CD14-positive monocyte (primary cell): Measurements from ENCODE around the gene HOXC13. TPM values are rescaled to one million over a fixed set of nuclear protein-coding genes. Genes with fewer than 3 reads are reported as not detected.

Experiments
- DNase-seq, 3 donors: peaks; one replicate each; pipeline ENCODE4 v3.0.0-alpha.2; 2011 to 2022
- H2AFZ ChIP-seq: 2 replicates; pipeline ENCODE4 v1.6.0; 2012; ENCODE audit warnings: mild to moderate bottlenecking, low read depth, low read length, inconsistent platforms; ENCODE audit not compliant: insufficient read depth, poor library complexity, severe bottlenecking
- H3K27ac ChIP-seq, 2 donors: 1 replicate in 1 of 2; 2 replicates in 1 of 2; pipeline ENCODE4 v1.5.1; 2012 to 2013; ENCODE audit warnings: low read length in 2 of 2, control low read depth in 1 of 2, inconsistent platforms in 1 of 2, low read depth in 1 of 2, mild to moderate bottlenecking in 1 of 2
- H3K27me3 ChIP-seq, 2 donors: one replicate each; pipeline versions ENCODE4 v1.6.0 to v1.6.1; 2011 to 2013; ENCODE audit warnings: low read length in 2 of 2; ENCODE audit not compliant: control insufficient read depth in 2 of 2, insufficient read depth in 2 of 2
- H3K36me3 ChIP-seq, 2 donors: replicated peaks in 1 of 2; 1 replicate in 1 of 2; 2 replicates in 1 of 2; pipeline versions ENCODE4 v1.5.1 to v1.6.1; 2012 to 2013; ENCODE audit warnings: low read length in 2 of 2, control low read depth in 1 of 2, inconsistent platforms in 1 of 2, mild to moderate bottlenecking in 1 of 2; ENCODE audit not compliant: insufficient read depth in 2 of 2, control insufficient read depth in 1 of 2
- H3K4me1 ChIP-seq, 2 donors: 1 replicate in 1 of 2; 2 replicates in 1 of 2; pipeline versions ENCODE4 v1.5.1 to v1.6.1; 2012 to 2013; ENCODE audit warnings: low read length in 2 of 2, control low read depth in 1 of 2, inconsistent platforms in 1 of 2, mild to moderate bottlenecking in 1 of 2, moderate library complexity in 1 of 2; ENCODE audit not compliant: insufficient read depth in 2 of 2, control insufficient read depth in 1 of 2
- H3K4me2 ChIP-seq: replicated peaks from 2 replicates; pipeline ENCODE3; 2012; ENCODE audit warnings: low read length, moderate library complexity, mild to moderate bottlenecking; ENCODE audit not compliant: poor library complexity, severe bottlenecking; ENCODE audit errors: extremely low read depth
- H3K4me3 ChIP-seq, 3 experiments: fragments of 200-600 bp in 1 of 3; sonication (generic) in 1 of 3; replicated peaks in 1 of 3; 1 replicate in 2 of 3; 2 replicates in 1 of 3; pipeline ENCODE4 v1.5.1; 2011 to 2013; ENCODE audit warnings: low read length in 3 of 3, mild to moderate bottlenecking in 3 of 3, control low read depth in 2 of 3, low read depth in 2 of 3, inconsistent platforms in 1 of 3, moderate library complexity in 1 of 3
- H3K79me2 ChIP-seq: 2 replicates; pipeline ENCODE4 v1.6.0; 2012; ENCODE audit warnings: mild to moderate bottlenecking, control low read depth, inconsistent platforms, low read length, moderate library complexity; ENCODE audit not compliant: insufficient read depth
- H3K9ac ChIP-seq: 2 replicates; pipeline ENCODE4 v1.6.0; 2017; ENCODE audit warnings: low read length, mild to moderate bottlenecking; ENCODE audit not compliant: insufficient read depth, poor library complexity, severe bottlenecking
- H3K9me3 ChIP-seq, 2 donors: replicated peaks in 1 of 2; 1 replicate in 1 of 2; 2 replicates in 1 of 2; pipeline versions ENCODE4 v1.5.1 to v1.6.1; 2012 to 2013; ENCODE audit warnings: low read length in 2 of 2, control low read depth in 1 of 2; ENCODE audit not compliant: control insufficient read depth in 1 of 2, insufficient read depth in 1 of 2
- H4K20me1 ChIP-seq: 2 replicates; pipeline ENCODE4 v1.6.0; 2012; ENCODE audit warnings: mild to moderate bottlenecking, low read length, control low read depth, moderate library complexity; ENCODE audit not compliant: insufficient read depth
- H3K27ac Mint-ChIP-seq, 7 donors: one replicate each; pipeline ENCODE4 v1.8.0; 2020; ENCODE audit warnings: mild to moderate bottlenecking in 7 of 7, mixed read lengths in 7 of 7, moderate library complexity in 6 of 7, inconsistent platforms in 2 of 7
- H3K27me3 Mint-ChIP-seq, 3 donors: one replicate each; pipeline ENCODE4 v1.8.0; 2021 to 2022; ENCODE audit warnings: low read depth in 3 of 3, mild to moderate bottlenecking in 3 of 3, mixed read lengths in 3 of 3, moderate library complexity in 3 of 3, inconsistent platforms in 1 of 3
- H3K36me3 Mint-ChIP-seq, 2 donors: one replicate each; pipeline ENCODE4 v1.8.0; 2020; ENCODE audit warnings: mixed read lengths in 2 of 2, inconsistent platforms in 1 of 2, mild to moderate bottlenecking in 1 of 2
- H3K4me1 Mint-ChIP-seq: one replicate; pipeline ENCODE4 v1.8.0; 2020; ENCODE audit warnings: mild to moderate bottlenecking, mixed read lengths
- H3K4me3 Mint-ChIP-seq, 2 donors: one replicate each; pipeline ENCODE4 v1.8.0; 2020; ENCODE audit warnings: mild to moderate bottlenecking in 2 of 2, mixed read lengths in 2 of 2, moderate library complexity in 1 of 2
- H3K9me3 Mint-ChIP-seq, 7 donors: one replicate each; pipeline ENCODE4 v1.8.0; 2020 to 2022; ENCODE audit warnings: mixed read lengths in 7 of 7, mild to moderate bottlenecking in 6 of 7, moderate library complexity in 6 of 7, inconsistent platforms in 2 of 7
- CTCF ChIP-seq: fragments of 200-600 bp; IDR thresholded peaks from one replicate; pipeline ENCODE4 v1.8.0; 2022; ENCODE audit warnings: antibody characterized with exemption, mild to moderate bottlenecking
- WGBS: methylation state at CpG from one replicate; pipeline ENCODE4 v1.1.5; 2013; ENCODE audit warnings: missing lambda C conversion rate; ENCODE audit not compliant: insufficient coverage; 5-methylcytosine and 5-hydroxymethylcytosine counted together
- intact Hi-C, 2 donors: fragments of 100-400 bp; cut with micrococcal nuclease; formaldehyde crosslinking; loops; one replicate each; pipeline versions ENCODE4 v1.15.0 to v1.15.1; 2023
- polyA plus RNA-seq, 3 donors: library from polyadenylated mRNA; depleted of rRNA in 1 of 3; unstranded in 2 of 3; stranded (reverse) in 1 of 3; fragments of 300-500 nt in 2 of 3; fragments of >200 nt in 1 of 3; fragmentation: Illumina TruSeq in 2 of 3; gene quantifications; 1 replicate in 2 of 3; 2 replicates in 1 of 3; pipeline ENCODE4 v1.2.3, GENCODE V29; 2012 to 2021

Gene HOXC13
- polyA plus RNA-seq, 3 donors, result not detected

GRCh38 chr12:53990311-53991076 lies 51.9 kb downstream of the HOXC13 start:
- H3K36me3 Mint-ChIP-seq, result peaks cover 2 to 30% of the 10 kb centered on the region in 2 donors
- peaks cover 99 to 100% (median 100%) of the 10 kb centered on the region in 3 donors for H3K27me3 Mint-ChIP-seq
- 13% methylated on average over 13 of the region's 27 CpGs for WGBS
- H2AFZ ChIP-seq, result no peak overlapping the region
- intact Hi-C loops, result no loop called here
- peak overlapping the region in 1 of 2 donors; percentile 80 for H3K4me3 Mint-ChIP-seq
- H4K20me1 ChIP-seq, result no peaks in the 10 kb centered on the region
- DNase-seq, result no peak
- H3K36me3 ChIP-seq, result no peaks in the 10 kb centered on the region
- H3K9ac ChIP-seq, result no peak overlapping the region
- no peaks in the 10 kb centered on the region for H3K79me2 ChIP-seq
- peaks cover 31% of the 10 kb centered on the region for H3K4me1 Mint-ChIP-seq
- H3K9me3 ChIP-seq, result peaks cover 10 to 76% of the 10 kb centered on the region in 2 donors
- H3K4me3 ChIP-seq, result no peak overlapping the region
- H3K4me1 ChIP-seq, result peaks cover 8 to 18% of the 10 kb centered on the region in 2 donors
- H3K27ac ChIP-seq, result no peak overlapping the region
- H3K27ac Mint-ChIP-seq, result no peak overlapping the region
- peaks cover 3 to 68% (median 36%) of the 10 kb centered on the region in 7 donors for H3K9me3 Mint-ChIP-seq
- peaks cover 94 to 100% of the 10 kb centered on the region in 2 donors for H3K27me3 ChIP-seq
- no peak for TF ChIP-seq CTCF
- no peak overlapping the region for H3K4me2 ChIP-seq

GRCh38 chr12:53991077-53991460 lies 52.4 kb downstream of the HOXC13 start:
- Mint-ChIP-seq H3K9me3 (peaks cover 2 to 67% (median 35%) of the 10 kb centered on the region in 7 donors), H3K27me3 (peaks cover 99 to 100% (median 100%) of the 10 kb centered on the region in 3 donors), H3K27ac (no peak overlapping the region), H3K4me1 (peaks cover 33% of the 10 kb centered on the region), H3K4me3 (peak overlapping the region in 1 of 2 donors; percentile 60), H3K36me3 (peaks cover 0 to 32% of the 10 kb centered on the region in 2 donors)
- H3K9me3 ChIP-seq, result peaks cover 6 to 71% of the 10 kb centered on the region in 2 donors
- WGBS, result 2% methylated on average over 8 of the region's 8 CpGs
- no peaks in the 10 kb centered on the region for H3K36me3 ChIP-seq
- no peak for DNase-seq
- no peaks in the 10 kb centered on the region for H3K79me2 ChIP-seq
- peaks cover 8 to 18% of the 10 kb centered on the region in 2 donors for H3K4me1 ChIP-seq
- H4K20me1 ChIP-seq, result no peaks in the 10 kb centered on the region
- intact Hi-C loops, result no loop called here
- no peak overlapping the region for H3K4me3 ChIP-seq
- H2AFZ ChIP-seq, result no peak overlapping the region
- peaks cover 94 to 100% of the 10 kb centered on the region in 2 donors for H3K27me3 ChIP-seq
- H3K4me2 ChIP-seq, result no peak overlapping the region
- no peak overlapping the region for H3K9ac ChIP-seq
- TF ChIP-seq CTCF, result no peak
- no peak overlapping the region for H3K27ac ChIP-seq
